AG10803 (cell line): ENCODE data around the gene PAX5.

Experiments used
- DNase-seq: peaks from one replicate; pipeline ENCODE4 v3.0.0; 2010; ENCODE audit warnings: low read depth
- H3K4me3 ChIP-seq: 2 replicates; pipeline ENCODE4 v1.5.1; 2011; ENCODE audit warnings: mild to moderate bottlenecking, low read length, control low read depth
- TF ChIP-seq, protein P1 (sequence below): conservative IDR thresholded peaks from 2 replicates; pipeline ENCODE4 v1.5.1; 2011; ENCODE audit warnings: mild to moderate bottlenecking, low read length, control low read depth, inconsistent platforms

The PAX5 gene

DNA sequence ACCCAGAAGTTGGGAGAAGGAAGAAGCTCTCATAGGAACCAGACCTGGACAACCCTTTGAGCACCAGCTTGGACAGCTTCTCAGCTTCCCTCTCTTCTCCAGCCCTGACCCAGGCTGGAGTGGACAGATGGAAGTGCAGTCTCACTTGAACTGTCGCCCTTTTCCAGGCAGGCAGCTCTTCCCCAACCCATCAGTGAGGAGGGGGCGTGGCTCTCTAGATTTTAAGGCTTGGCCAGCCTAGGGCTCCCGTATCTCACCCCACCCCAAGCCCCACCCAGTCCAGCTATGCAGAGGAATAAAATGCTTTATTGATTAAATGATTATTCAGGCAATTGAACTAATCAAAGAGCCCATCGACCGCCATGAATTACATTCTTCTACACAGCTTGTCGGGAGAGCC lies 2.2 kb downstream of the PAX5 start:
- DNase-seq, result no peak
- no peak overlapping the region for H3K4me3 ChIP-seq
- TF ChIP-seq, protein P1, sequence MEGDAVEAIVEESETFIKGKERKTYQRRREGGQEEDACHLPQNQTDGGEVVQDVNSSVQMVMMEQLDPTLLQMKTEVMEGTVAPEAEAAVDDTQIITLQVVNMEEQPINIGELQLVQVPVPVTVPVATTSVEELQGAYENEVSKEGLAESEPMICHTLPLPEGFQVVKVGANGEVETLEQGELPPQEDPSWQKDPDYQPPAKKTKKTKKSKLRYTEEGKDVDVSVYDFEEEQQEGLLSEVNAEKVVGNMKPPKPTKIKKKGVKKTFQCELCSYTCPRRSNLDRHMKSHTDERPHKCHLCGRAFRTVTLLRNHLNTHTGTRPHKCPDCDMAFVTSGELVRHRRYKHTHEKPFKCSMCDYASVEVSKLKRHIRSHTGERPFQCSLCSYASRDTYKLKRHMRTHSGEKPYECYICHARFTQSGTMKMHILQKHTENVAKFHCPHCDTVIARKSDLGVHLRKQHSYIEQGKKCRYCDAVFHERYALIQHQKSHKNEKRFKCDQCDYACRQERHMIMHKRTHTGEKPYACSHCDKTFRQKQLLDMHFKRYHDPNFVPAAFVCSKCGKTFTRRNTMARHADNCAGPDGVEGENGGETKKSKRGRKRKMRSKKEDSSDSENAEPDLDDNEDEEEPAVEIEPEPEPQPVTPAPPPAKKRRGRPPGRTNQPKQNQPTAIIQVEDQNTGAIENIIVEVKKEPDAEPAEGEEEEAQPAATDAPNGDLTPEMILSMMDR, result no peak

DNA sequence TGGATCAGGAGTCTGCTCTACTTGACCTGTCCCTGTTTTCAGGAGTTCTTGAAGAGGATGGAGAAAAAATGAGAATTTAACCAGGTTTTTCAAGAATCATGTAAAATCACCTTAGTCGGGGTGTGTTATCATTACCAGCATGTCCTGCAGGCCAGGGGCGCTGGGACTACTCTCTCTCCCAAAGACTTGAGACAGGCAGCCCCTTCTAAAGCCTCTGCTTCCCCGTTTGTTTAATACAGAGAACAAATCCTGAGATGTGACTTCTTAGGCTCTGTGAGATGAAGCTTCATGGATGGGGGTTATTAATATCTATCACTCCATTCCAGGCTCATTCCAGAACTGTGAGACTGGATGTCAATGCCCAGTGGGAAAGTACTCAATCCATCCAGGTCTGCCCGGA lies 3.0 kb downstream of the PAX5 start:
- no peak for DNase-seq
- TF ChIP-seq, protein P1, result no peak
- H3K4me3 ChIP-seq, result no peak overlapping the region

DNA sequence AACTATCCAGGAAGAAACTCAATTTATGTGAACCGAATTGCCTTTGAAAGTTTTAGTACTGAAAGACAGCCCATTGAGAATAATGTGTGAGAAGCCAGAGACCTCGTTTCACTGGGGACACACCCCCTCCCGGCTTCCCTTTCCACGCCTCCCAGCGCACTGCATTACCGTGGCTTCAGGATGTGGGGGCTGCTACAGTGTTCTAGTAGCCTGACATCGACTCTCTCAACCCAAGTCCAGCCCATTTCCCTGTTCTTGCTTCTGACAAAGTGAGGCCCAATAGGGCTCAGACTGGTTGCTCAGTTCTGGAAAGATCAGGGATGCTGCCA lies 3.5 kb downstream of the PAX5 start:
- TF ChIP-seq, protein P1, result no peak
- no peak overlapping the region for H3K4me3 ChIP-seq

DNA sequence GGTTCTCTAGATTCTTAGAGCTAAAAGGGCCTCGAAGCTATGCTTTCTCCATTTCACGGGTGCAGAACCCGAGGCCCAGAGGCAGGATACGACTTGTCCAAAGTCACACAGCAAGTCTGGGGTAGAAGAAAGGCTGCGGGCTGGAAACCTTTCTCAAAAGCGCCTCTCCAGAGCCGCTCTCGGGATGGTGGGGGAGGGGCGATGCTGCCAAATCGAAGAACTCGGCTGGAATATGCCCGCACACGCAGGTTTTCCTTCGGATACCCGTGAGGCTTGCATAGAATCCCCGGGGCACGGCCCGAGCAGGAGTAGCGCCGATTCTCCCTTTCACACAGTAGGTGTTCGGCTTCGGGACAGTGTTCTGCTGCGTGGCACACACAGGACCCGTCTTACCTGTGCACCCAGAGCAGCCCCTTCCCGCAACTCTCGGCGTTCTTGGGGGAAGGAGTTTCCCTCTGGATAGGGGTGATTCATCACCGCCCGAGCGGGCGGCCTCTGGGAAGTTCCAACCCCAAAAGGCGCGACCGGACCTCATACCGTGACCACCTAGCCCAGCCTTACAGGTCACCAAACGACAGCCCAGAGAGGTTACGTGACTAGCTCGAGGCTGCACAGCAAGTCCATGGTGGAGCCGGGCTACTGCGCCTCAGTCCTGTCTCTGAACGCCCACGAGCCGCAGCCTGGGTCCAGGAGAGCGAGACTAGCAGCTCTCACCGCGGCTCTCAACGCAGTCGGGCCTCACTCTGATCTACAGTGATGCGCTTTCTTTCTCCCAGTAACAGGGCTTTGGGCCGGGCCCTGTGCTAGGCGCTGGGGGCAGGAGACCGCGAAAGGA lies 4.1 kb downstream of the PAX5 start:
- TF ChIP-seq, protein P1, result no peak
- H3K4me3 ChIP-seq, result no peak overlapping the region
- DNase-seq, result no peak

More for the DNA sequence above, 3.5 kb downstream of the PAX5 start:
- DNase-seq, result no peak

DNA sequence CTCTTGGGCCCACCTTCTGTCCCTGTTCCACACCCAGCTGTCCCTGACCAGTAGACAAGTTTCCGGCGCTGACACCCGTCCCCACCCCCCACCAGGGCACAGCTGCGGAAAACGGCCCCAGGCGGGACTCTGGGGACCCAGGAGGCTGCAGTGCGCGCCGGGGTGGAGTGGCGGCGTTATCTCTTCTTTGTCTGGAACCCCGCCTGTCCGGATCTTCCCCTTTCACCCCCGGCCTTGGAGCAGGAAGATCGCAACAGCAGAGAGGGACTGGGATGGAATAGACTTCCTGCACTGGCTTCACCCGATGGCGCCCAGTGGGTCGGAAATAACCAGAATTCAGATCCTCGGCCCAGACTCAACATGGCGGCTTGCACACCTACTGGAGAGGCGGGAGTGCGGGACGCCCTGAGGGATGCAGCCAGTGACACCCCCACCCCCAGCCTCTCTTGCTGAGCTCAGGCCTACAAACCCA lies 4.7 kb downstream of the PAX5 start:
- DNase-seq, result no peak
- TF ChIP-seq, protein P1, result no peak
- H3K4me3 ChIP-seq, result no peak overlapping the region

DNA sequence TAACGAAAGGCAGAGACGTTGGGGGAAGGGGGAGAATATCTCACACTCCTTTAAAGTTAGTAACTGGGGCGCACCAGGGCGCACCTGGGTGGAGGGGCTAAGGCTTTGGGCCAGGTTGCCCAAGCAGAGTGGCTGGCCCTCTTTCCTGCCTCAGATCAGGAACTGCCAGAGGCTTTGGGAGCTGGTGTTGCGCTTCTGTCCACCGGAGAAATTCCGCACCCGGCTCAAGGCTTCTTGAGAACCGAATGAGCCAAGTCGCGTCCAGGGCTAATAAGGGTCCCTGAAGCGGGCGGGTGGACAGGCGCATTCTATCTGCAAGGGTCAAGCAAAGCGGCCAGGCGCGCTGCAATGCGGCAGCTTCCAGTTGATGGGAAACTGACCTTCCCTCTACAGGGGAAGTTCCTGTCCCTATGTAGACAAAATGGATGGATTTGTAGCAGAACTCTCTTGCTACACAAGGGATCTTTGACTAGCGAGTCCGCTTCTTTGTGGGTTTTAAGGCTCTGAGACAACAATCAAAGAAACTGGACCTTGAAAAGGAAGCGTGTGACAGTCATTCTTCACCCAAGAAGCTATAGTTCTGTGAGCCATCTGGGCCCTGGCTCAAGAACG lies 5.5 kb downstream of the PAX5 start:
- no peak for DNase-seq
- H3K4me3 ChIP-seq, result no peak overlapping the region
- TF ChIP-seq, protein P1, result no peak
